ENCODE results near the gene RAB3GAP2. TPM values are rescaled to one million over a fixed set of nuclear protein-coding genes. Genes with fewer than 3 reads are reported as not detected.
A peak's percentile ranks its signal among the peaks of the same experiment; 100 is the strongest.

The RAB3GAP2 gene
- total RNA-seq, 1 donor, result 51.8 TPM

- no peak overlapping the region for H3K4me3 ChIP-seq (ENCODE audit: low read depth, low read length)
- DNase-seq (ENCODE audit: low read depth), result no peak
- no peak for TF ChIP-seq CTCF (IDR thresholded peaks at IDR 0.05; ENCODE audit: insufficient read depth, low read depth, low read length)
These were observed 68.4 kb downstream of the RAB3GAP2 start for GRCh38 chr1:220203816-220204215.

GRCh38 chr1:220198186-220199005, 73.9 kb downstream of the RAB3GAP2 start:
- no peak for TF ChIP-seq CTCF (IDR thresholded peaks at IDR 0.05; ENCODE audit: insufficient read depth, low read depth, low read length)
- H3K4me3 ChIP-seq (ENCODE audit: low read depth, low read length), result no peak overlapping the region
- DNase-seq (ENCODE audit: low read depth), result no peak

- DNase-seq (ENCODE audit: low read depth), result no peak
- TF ChIP-seq CTCF (IDR thresholded peaks at IDR 0.05; ENCODE audit: insufficient read depth, low read depth, low read length), result no peak
These were observed 76.6 kb downstream of the RAB3GAP2 start for GRCh38 chr1:220195701-220196100.

GRCh38 chr1:220189750-220190347, 82.4 kb downstream of the RAB3GAP2 start:
- TF ChIP-seq CTCF (IDR thresholded peaks at IDR 0.05; ENCODE audit: insufficient read depth, low read depth, low read length), result peak; percentile 48
- peak; percentile 40 for DNase-seq (ENCODE audit: low read depth)
- no peak overlapping the region for H3K4me3 ChIP-seq (ENCODE audit: low read depth, low read length)

More at GRCh38 chr1:220195701-220196100, 76.6 kb downstream of the RAB3GAP2 start:
- H3K4me3 ChIP-seq (ENCODE audit: low read depth, low read length), result no peak overlapping the region

GRCh38 chr1:220188538-220188937, 83.7 kb downstream of the RAB3GAP2 start:
- TF ChIP-seq CTCF (IDR thresholded peaks at IDR 0.05; ENCODE audit: insufficient read depth, low read depth, low read length), result no peak
- H3K4me3 ChIP-seq (ENCODE audit: low read depth, low read length), result no peak overlapping the region
- DNase-seq (ENCODE audit: low read depth), result no peak

GRCh38 chr1:220186752-220187151, 85.5 kb downstream of the RAB3GAP2 start:
- DNase-seq (ENCODE audit: low read depth), result no peak
- no peak overlapping the region for H3K4me3 ChIP-seq (ENCODE audit: low read depth, low read length)
- TF ChIP-seq CTCF (IDR thresholded peaks at IDR 0.05; ENCODE audit: insufficient read depth, low read depth, low read length), result no peak
